K562 (cell line): ENCODE data around the gene JPH4. TPM values are rescaled to one million over a fixed set of nuclear protein-coding genes. Genes with fewer than 3 reads are reported as not detected.

Experiments used
- DDX20 ChIP-seq: fragments of 450-650 bp; IDR thresholded peaks from 2 replicates; pipeline ENCODE4 v1.6.1; 2016; ENCODE audit warnings: missing genetic modification characterization, low read depth, mild to moderate bottlenecking, missing compliant biosample characterization, moderate library complexity
- DMBX1 ChIP-seq: fragments of 250-450 bp; sonication (Bioruptor Pico); IDR thresholded peaks from 2 replicates; pipeline ENCODE4 v1.8.0; 2022; ENCODE audit warnings: inconsistent platforms, mild to moderate bottlenecking, moderate library complexity, borderline replicate concordance
- E2F1 ChIP-seq: sonication (generic); formaldehyde crosslinking; IDR thresholded peaks from 2 replicates; pipeline ENCODE4 v1.8.1; 2023; ENCODE audit warnings: mild to moderate bottlenecking, missing genetic modification reagents, moderate library complexity
- ERF ChIP-seq: fragments of 450-650 bp; formaldehyde crosslinking; IDR thresholded peaks from 2 replicates; pipeline ENCODE4 v1.4.0; 2020; ENCODE audit warnings: mild to moderate bottlenecking, mixed read lengths
- FOXA1 ChIP-seq: fragments of 450-650 bp; IDR thresholded peaks from 2 replicates; pipeline ENCODE4 v1.6.1; 2016; ENCODE audit warnings: mild to moderate bottlenecking, borderline replicate concordance
- GABPB2 ChIP-seq: fragments of 250-450 bp; sonication (Bioruptor Pico); conservative IDR thresholded peaks from 2 replicates; pipeline ENCODE4 v1.5.1; 2021; ENCODE audit warnings: mild to moderate bottlenecking
- GATA2 ChIP-seq: sonication (generic); formaldehyde crosslinking; IDR thresholded peaks from 2 replicates; pipeline ENCODE4 v1.4.0; 2020; ENCODE audit warnings: mild to moderate bottlenecking, missing genetic modification reagents
- HDAC2 ChIP-seq: fragments of 450-650 bp; IDR thresholded peaks from 2 replicates; pipeline ENCODE4 v1.6.1; 2016; ENCODE audit warnings: mild to moderate bottlenecking
- HDGF ChIP-seq: fragments of 450-650 bp; IDR thresholded peaks from 2 replicates; pipeline ENCODE4 v1.6.1; 2016
- PTRF ChIP-seq: fragments of 450-650 bp; IDR thresholded peaks from 2 replicates; pipeline ENCODE4 v1.6.1; 2016; ENCODE audit warnings: mild to moderate bottlenecking, missing genetic modification characterization, missing compliant biosample characterization
- PTTG1 ChIP-seq: fragments of 450-650 bp; IDR thresholded peaks from 2 replicates; pipeline ENCODE4 v1.6.1; 2016; ENCODE audit warnings: low read depth, mild to moderate bottlenecking, missing genetic modification characterization, missing compliant biosample characterization
- RFX7 ChIP-seq: fragments of 250-450 bp; sonication (Bioruptor Pico); IDR thresholded peaks from 2 replicates; pipeline ENCODE4 v1.5.1; 2021; ENCODE audit warnings: mild to moderate bottlenecking
- SMARCE1 ChIP-seq: fragments of 450-650 bp; IDR thresholded peaks from 2 replicates; pipeline ENCODE4 v1.7.1; 2016; ENCODE audit warnings: mild to moderate bottlenecking
- TCFL5 ChIP-seq: fragments of 250-450 bp; sonication (Bioruptor Pico); conservative IDR thresholded peaks from 2 replicates; pipeline ENCODE4 v1.6.1; 2021; ENCODE audit warnings: mild to moderate bottlenecking, moderate library complexity, matching md5 sums
- TRIM28 ChIP-seq: fragments of 450-650 bp; IDR thresholded peaks from 2 replicates; pipeline ENCODE4 v1.6.1; 2017
- ZMIZ1 ChIP-seq, 2 experiments: fragments of 150-350 bp in 1 of 2; IDR thresholded peaks; 2 replicates each; pipeline ENCODE4 v1.6.1; 2012 to 2016; ENCODE audit warnings: low read depth in 2 of 2, low read length in 2 of 2, mild to moderate bottlenecking in 1 of 2, moderate library complexity in 1 of 2
- ZNF518B ChIP-seq: fragments of 250-450 bp; sonication (Bioruptor Pico); IDR thresholded peaks from 2 replicates; pipeline ENCODE4 v1.5.0; 2021; ENCODE audit warnings: mild to moderate bottlenecking, moderate library complexity
- ZNF655 ChIP-seq: fragments of 250-450 bp; sonication (Bioruptor Pico); IDR thresholded peaks from 2 replicates; pipeline ENCODE4 v1.5.0; 2021
- ZZZ3 ChIP-seq: fragments of 450-650 bp; IDR thresholded peaks from 2 replicates; pipeline ENCODE4 v1.6.1; 2016; ENCODE audit warnings: antibody characterized with exemption, mild to moderate bottlenecking, moderate library complexity
- polyA plus RNA-seq, 8 experiments: library from polyadenylated mRNA; depleted of rRNA in 4 of 8; stranded (reverse) in 5 of 8; unstranded in 3 of 8; fragments of >200 nt; fragmentation: Nextera tagmentation in 2 of 8; fragmentation: Illumina TruSeq in 1 of 8; extraction: Ambion mirVana in 2 of 8; extraction: Trizol in 1 of 8; gene quantifications; 2 replicates each; pipeline versions ENCODE4 v1.2.1 to v1.2.3, GENCODE V29; 2011 to 2014; ENCODE audit warnings: inconsistent platforms in 1 of 8, missing spikeins in 1 of 8
- total RNA-seq, 7 experiments: library from RNA; depleted of rRNA in 6 of 7; stranded (reverse); fragments of >200 nt in 6 of 7; fragmentation: Illumina TruSeq in 2 of 7; extraction: Trizol in 2 of 7; gene quantifications; 2 replicates each; pipeline versions ENCODE4 v1.2.1 to v1.2.3, GENCODE V29; 2011 to 2021; ENCODE audit warnings: low replicate concordance in 1 of 7

JPH4 gene
- total and polyA plus RNA-seq, 9 of the 15 experiments (the other 6 are each of a cell fraction or from before 2014, with no cell fraction given): 0.04 to 0.13 (median 0.06) TPM; not detected in 5

- TF ChIP-seq FOXA1 (no peak), SMARCE1 (no peak), TCFL5 (no peak), GABPB2 (CRISPR knock-in tag) (no peak), GATA2 (CRISPR knock-in tag) (no peak), PTRF (tag) (no peak), ZNF655 (CRISPR knock-in tag) (no peak), ZMIZ1 (IDR thresholded peaks at IDR 0.05; ENCODE audit: low read depth in 2 of 2, low read length in 2 of 2) (no peak), TRIM28 (no peak), RFX7 (CRISPR knock-in tag) (no peak), HDGF (no peak), ERF (CRISPR knock-in tag) (no peak), HDAC2 (0 out of 2 replicates have a peak, but pooled peaks have one; percentile 50), ZZZ3 (no peak), ZNF518B (CRISPR knock-in tag) (no peak), E2F1 (no peak), DMBX1 (CRISPR knock-in tag) (0 out of 2 replicates have a peak, but pooled peaks have one; percentile 19), PTTG1 (tag) (no peak), DDX20 (tag) (no peak)
Measured at GRCh38 chr14:23555882-23556699, 22.5 kb downstream of the JPH4 start, which contains the start of gene THTPA (continued).
